Endodermal cell (in vitro differentiated cells): ENCODE results near the gene ELP2. TPM values are rescaled to one million over a fixed set of nuclear protein-coding genes. Genes with fewer than 3 reads are reported as not detected.

Source experiments
- DNase-seq: peaks from one replicate; pipeline ENCODE4 v3.0.0-alpha.2; 2017
- H3K27ac ChIP-seq: 2 replicates; pipeline ENCODE4 v1.5.1; 2013; ENCODE audit warnings: mild to moderate bottlenecking, low read depth, low read length, moderate library complexity
- H3K27me3 ChIP-seq: 2 replicates; pipeline ENCODE4 v1.6.1; 2013; ENCODE audit warnings: mild to moderate bottlenecking, low read length, moderate library complexity; ENCODE audit not compliant: insufficient read depth, control insufficient read depth, poor library complexity, severe bottlenecking
- H3K36me3 ChIP-seq: 2 replicates; pipeline ENCODE4 v1.7.0; 2013; ENCODE audit warnings: mild to moderate bottlenecking, low read length, moderate library complexity; ENCODE audit not compliant: control insufficient read depth, insufficient read depth
- H3K4me1 ChIP-seq: one replicate; pipeline ENCODE4 v1.7.0; 2013; ENCODE audit warnings: low read length; ENCODE audit not compliant: control insufficient read depth, insufficient read depth
- H3K4me3 ChIP-seq: 2 replicates; pipeline ENCODE4 v1.5.1; 2013; ENCODE audit warnings: mild to moderate bottlenecking, low read length, moderate library complexity
- H3K9ac ChIP-seq: 2 replicates; pipeline ENCODE4 v1.6.1; 2013; ENCODE audit warnings: mild to moderate bottlenecking, low read length, moderate library complexity; ENCODE audit not compliant: poor library complexity, severe bottlenecking; ENCODE audit errors: extremely low read depth
- H3K9me3 ChIP-seq: 2 replicates; pipeline ENCODE4 v1.6.1; 2013; ENCODE audit warnings: mild to moderate bottlenecking, low read length, moderate library complexity; ENCODE audit not compliant: control insufficient read depth
- H3K27ac Mint-ChIP-seq: 2 replicates; pipeline ENCODE4 v1.8.0; 2020; ENCODE audit warnings: mixed read lengths
- H3K27me3 Mint-ChIP-seq: 2 replicates; pipeline ENCODE4 v1.8.0; 2021; ENCODE audit warnings: mild to moderate bottlenecking, mixed read lengths; ENCODE audit not compliant: insufficient read depth
- H3K36me3 Mint-ChIP-seq: 2 replicates; pipeline ENCODE4 v1.8.0; 2020; ENCODE audit warnings: low read depth, mixed read lengths
- H3K4me1 Mint-ChIP-seq: 2 replicates; pipeline ENCODE4 v1.8.0; 2020; ENCODE audit warnings: mixed read lengths
- H3K4me3 Mint-ChIP-seq: 2 replicates; pipeline ENCODE4 v1.8.0; 2020; ENCODE audit warnings: mild to moderate bottlenecking, moderate library complexity, mixed read lengths
- H3K9me3 Mint-ChIP-seq: 2 replicates; pipeline ENCODE4 v1.8.0; 2020; ENCODE audit warnings: mild to moderate bottlenecking, mixed read lengths
- WGBS, 2 experiments: methylation state at CpG; one replicate each; pipeline versions ENCODE4 v1.1.5 to v1.1.7; 2013; ENCODE audit warnings: missing lambda C conversion rate in 2 of 2, mixed read lengths in 1 of 2; ENCODE audit not compliant: insufficient coverage in 1 of 2, insufficient read length in 1 of 2; 5-methylcytosine and 5-hydroxymethylcytosine counted together
- total RNA-seq, 2 donors: library from RNA; stranded (reverse); fragmentation: NEBNext Ultra II Directional in 1 of 2; extraction: Animal tissue kit (Norgen Biotek cat#: 25700) in 1 of 2; gene quantifications; 2 replicates in 1 of 2; 3 replicates in 1 of 2; pipeline ENCODE4 v1.2.1, GENCODE V29; 2021
- TF ChIP-seq, protein P1 (sequence below): fragments of 200-600 bp; sonication (generic); conservative IDR thresholded peaks from 2 replicates; pipeline ENCODE4 v1.5.0; 2021; ENCODE audit warnings: antibody characterized with exemption, mild to moderate bottlenecking

The ELP2 gene
- total RNA-seq, 2 donors from 2014 or later, result 125 to 129 TPM

DNA sequence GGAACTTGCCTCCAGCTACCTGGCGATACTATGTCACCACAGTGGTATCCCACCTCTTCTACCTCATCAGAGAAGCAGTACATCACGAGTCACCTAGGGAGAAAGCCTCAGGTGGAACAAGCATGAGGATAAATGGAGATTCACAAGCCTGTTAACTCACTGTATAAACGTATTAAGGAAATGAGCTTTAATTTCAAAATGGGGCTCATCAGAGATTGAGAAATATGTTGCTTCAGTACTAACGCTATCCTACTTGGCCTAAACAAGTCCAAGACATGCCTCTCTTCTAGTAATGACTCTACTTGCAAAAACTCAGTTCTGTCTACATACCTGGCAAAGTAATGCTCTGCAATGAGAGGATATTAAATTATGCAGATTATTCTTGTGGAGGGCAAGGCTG is 4.9 kb upstream of the ELP2 start:
- Mint-ChIP-seq H3K4me1 (peaks cover 7% of the 10 kb centered on the region), H3K9me3 (no peaks in the 10 kb centered on the region), H3K4me3 (no peak overlapping the region), H3K27me3 (no peaks in the 10 kb centered on the region), H3K36me3 (peaks cover 47% of the 10 kb centered on the region), H3K27ac (no peak overlapping the region)
- H3K27me3 ChIP-seq, result no peaks in the 10 kb centered on the region
- no peak for DNase-seq
- H3K4me1 ChIP-seq, result no peaks in the 10 kb centered on the region
- no peaks in the 10 kb centered on the region for H3K9me3 ChIP-seq
- peaks cover 59% of the 10 kb centered on the region for H3K36me3 ChIP-seq
- H3K9ac ChIP-seq, result no peak overlapping the region
- no peak overlapping the region for H3K4me3 ChIP-seq
- WGBS, 2 experiments, result 94 to 98% methylated on average over 4 of the region's 4 CpGs
- H3K27ac ChIP-seq, result no peak overlapping the region
- TF ChIP-seq, protein P1, sequence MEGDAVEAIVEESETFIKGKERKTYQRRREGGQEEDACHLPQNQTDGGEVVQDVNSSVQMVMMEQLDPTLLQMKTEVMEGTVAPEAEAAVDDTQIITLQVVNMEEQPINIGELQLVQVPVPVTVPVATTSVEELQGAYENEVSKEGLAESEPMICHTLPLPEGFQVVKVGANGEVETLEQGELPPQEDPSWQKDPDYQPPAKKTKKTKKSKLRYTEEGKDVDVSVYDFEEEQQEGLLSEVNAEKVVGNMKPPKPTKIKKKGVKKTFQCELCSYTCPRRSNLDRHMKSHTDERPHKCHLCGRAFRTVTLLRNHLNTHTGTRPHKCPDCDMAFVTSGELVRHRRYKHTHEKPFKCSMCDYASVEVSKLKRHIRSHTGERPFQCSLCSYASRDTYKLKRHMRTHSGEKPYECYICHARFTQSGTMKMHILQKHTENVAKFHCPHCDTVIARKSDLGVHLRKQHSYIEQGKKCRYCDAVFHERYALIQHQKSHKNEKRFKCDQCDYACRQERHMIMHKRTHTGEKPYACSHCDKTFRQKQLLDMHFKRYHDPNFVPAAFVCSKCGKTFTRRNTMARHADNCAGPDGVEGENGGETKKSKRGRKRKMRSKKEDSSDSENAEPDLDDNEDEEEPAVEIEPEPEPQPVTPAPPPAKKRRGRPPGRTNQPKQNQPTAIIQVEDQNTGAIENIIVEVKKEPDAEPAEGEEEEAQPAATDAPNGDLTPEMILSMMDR, result no peak

GRCh38 chr18:36126668-36127067 is 3.0 kb upstream of the ELP2 start:
- 95 to 100% methylated on average over 3 to 6 of the region's 8 CpGs for WGBS, 2 experiments
- TF ChIP-seq, protein P1, result no peak
- H3K27me3 Mint-ChIP-seq, result no peaks in the 10 kb centered on the region

GRCh38 chr18:36127836-36128529 is 1.7 kb upstream of the ELP2 start:
- Mint-ChIP-seq H3K9me3 (no peaks in the 10 kb centered on the region), H3K4me3 (peak overlapping the region; percentile 95), H3K36me3 (peaks cover 26% of the 10 kb centered on the region), H3K27ac (peak overlapping the region; percentile 53), H3K27me3 (no peaks in the 10 kb centered on the region), H3K4me1 (peaks cover 20% of the 10 kb centered on the region)
- DNase-seq, result no peak
- TF ChIP-seq, protein P1, result no peak
- 43 to 44% methylated on average over 15 of the region's 15 CpGs for WGBS, 2 experiments
- no peak overlapping the region for H3K9ac ChIP-seq
- H3K9me3 ChIP-seq, result no peaks in the 10 kb centered on the region
- H3K4me3 ChIP-seq, result peak overlapping the region; percentile 96
- no peaks in the 10 kb centered on the region for H3K27me3 ChIP-seq
- peaks cover 31% of the 10 kb centered on the region for H3K36me3 ChIP-seq
- no peaks in the 10 kb centered on the region for H3K4me1 ChIP-seq
- no peak overlapping the region for H3K27ac ChIP-seq

More at GRCh38 chr18:36126668-36127067, 3.0 kb upstream of the ELP2 start:
- peaks cover 34% of the 10 kb centered on the region for H3K36me3 Mint-ChIP-seq
- Histone ChIP-seq H3K27ac (no peak overlapping the region), H3K4me1 (no peaks in the 10 kb centered on the region), H3K4me3 (no peak overlapping the region), H3K9me3 (no peaks in the 10 kb centered on the region), H3K27me3 (no peaks in the 10 kb centered on the region), H3K9ac (no peak overlapping the region), H3K36me3 (peaks cover 43% of the 10 kb centered on the region)
- no peak overlapping the region for H3K27ac Mint-ChIP-seq
- H3K4me1 Mint-ChIP-seq, result peaks cover 14% of the 10 kb centered on the region
- no peak overlapping the region for H3K4me3 Mint-ChIP-seq
- no peak for DNase-seq
- H3K9me3 Mint-ChIP-seq, result no peaks in the 10 kb centered on the region
